SK-MEL-5 (cell line): Measurements from ENCODE around the gene ACTR3C. TPM values are rescaled to one million over a fixed set of nuclear protein-coding genes. Genes with fewer than 3 reads are reported as not detected.
A peak's percentile ranks its signal among the peaks of the same experiment; 100 is the strongest.

Source experiments
- DNase-seq: peaks from one replicate; pipeline ENCODE4 v3.0.0-alpha.2; 2016; ENCODE audit warnings: low read depth, low spot score
- in situ Hi-C: cut with HindIII; loops from 2 replicates; pipeline ENCODE4 v1.10.0; 2016; ENCODE audit warnings: low sequenced_read_pairs, high pct_unique_total_duplicates, low pct_unique_long_range_greater_than_20kb
- total RNA-seq: library from RNA; depleted of rRNA; stranded (reverse); fragments of >200 nt; shearing (Covaris generic); gene quantifications from 2 replicates; pipeline ENCODE4 v1.2.3, GENCODE V29; 2014

The ACTR3C gene
- total RNA-seq, 1 experiment from 2014 or later: not detected

GRCh38 chr7:150361402-150361801, 38.1 kb upstream of the ACTR3C start:
- DNase-seq: no peak
- in situ Hi-C loops: no loop called here

GRCh38 chr7:150360363-150361058, 37.2 kb upstream of the ACTR3C start:
- in situ Hi-C loops: no loop called here
- DNase-seq: no peak

GRCh38 chr7:150359622-150360362, 36.4 kb upstream of the ACTR3C start:
- in situ Hi-C loops: no loop called here
- no peak for DNase-seq

GRCh38 chr7:150358988-150359621, 35.8 kb upstream of the ACTR3C start:
- in situ Hi-C loops: no loop called here
- DNase-seq: no peak

- in situ Hi-C loops: no loop called here
- DNase-seq: no peak
These were observed 35.1 kb upstream of the ACTR3C start for GRCh38 chr7:150358433-150358832.

GRCh38 chr7:150357771-150358427, 34.6 kb upstream of the ACTR3C start:
- no peak for DNase-seq
- in situ Hi-C loops: no loop called here

GRCh38 chr7:150357270-150357669, 33.9 kb upstream of the ACTR3C start:
- DNase-seq: no peak
- in situ Hi-C loops: no loop called here

- DNase-seq: peak; percentile 64
- in situ Hi-C loops: no loop called here
These were observed 33.0 kb upstream of the ACTR3C start for GRCh38 chr7:150356265-150356897.

- in situ Hi-C loops: no loop called here
These were observed 32.3 kb upstream of the ACTR3C start for GRCh38 chr7:150355666-150356059.

GRCh38 chr7:150351587-150352194, 28.3 kb upstream of the ACTR3C start:
- in situ Hi-C loops: no loop called here
- no peak for DNase-seq

More at GRCh38 chr7:150355666-150356059, 32.3 kb upstream of the ACTR3C start:
- no peak for DNase-seq

- DNase-seq: no peak
- in situ Hi-C loops: no loop called here
These were observed 23.6 kb upstream of the ACTR3C start for GRCh38 chr7:150346922-150347321.

- no peak for DNase-seq
- in situ Hi-C loops: no loop called here
These were observed 21.7 kb upstream of the ACTR3C start for GRCh38 chr7:150345012-150345411.

GRCh38 chr7:150344299-150344698, 21.0 kb upstream of the ACTR3C start:
- in situ Hi-C loops: no loop called here
- DNase-seq: no peak

- no peak for DNase-seq
- in situ Hi-C loops: no loop called here
These were observed 19.9 kb upstream of the ACTR3C start for GRCh38 chr7:150343225-150343624.

- in situ Hi-C loops: no loop called here
- DNase-seq: no peak
These were observed 18.7 kb upstream of the ACTR3C start for GRCh38 chr7:150342121-150342408.

GRCh38 chr7:150341263-150342120, 18.1 kb upstream of the ACTR3C start, which contains the start of gene RARRES2:
RARRES2 (minus strand) TSS chr7:150341629; CDS start chr7:150340609, 1,020 bp downstream.
- DNase-seq: no peak
- in situ Hi-C loops: no loop called here

- no peak for DNase-seq
- in situ Hi-C loops: no loop called here
These were observed 17.5 kb upstream of the ACTR3C start for GRCh38 chr7:150340875-150341262.
